ENCODE measurements around the gene DVL1. TPM values are rescaled to one million over a fixed set of nuclear protein-coding genes. Genes with fewer than 3 reads are reported as not detected.

The DVL1 gene
- total RNA-seq, 6 donors from 2014 or later: 71.8 to 205 (median 90.6) TPM

- H3K4me1 ChIP-seq: peaks cover 34 to 48% (median 41%) of the 10 kb centered on the region in 4 donors
- H3K9me3 ChIP-seq: no peaks in the 10 kb centered on the region
- no peaks in the 10 kb centered on the region for H3K27me3 ChIP-seq
- DNase-seq: peak; percentile 42 to 85
- TF ChIP-seq POLR2A (IDR thresholded peaks at IDR 0.05): peak in 1 of 4 donors; percentile 4
- TF ChIP-seq CTCF (IDR thresholded peaks at IDR 0.05): no peak
- peak overlapping the region; percentile 87 to 95 (median 92) for H3K27ac ChIP-seq
- peak overlapping the region; percentile 70 to 98 (median 86) for H3K4me3 ChIP-seq
- ATAC-seq (ENCODE audit: low FRiP score in 2 of 2): no peak
- H3K36me3 ChIP-seq: peaks cover 15 to 45% (median 43%) of the 10 kb centered on the region in 4 donors
- 41% methylated on average over 52 of the region's 57 CpGs; no CpG with 5 or more reads in 1 of the 2 donors for WGBS, 2 donors
Measured at GRCh38 chr1:1309251-1310108, 39.7 kb downstream of the DVL1 start.

GRCh38 chr1:1308756-1309250 lies 40.4 kb downstream of the DVL1 start:
- no peak for TF ChIP-seq EP300 (IDR thresholded peaks at IDR 0.05)
- TF ChIP-seq POLR2A (IDR thresholded peaks at IDR 0.05): peak in 2 of 4 donors; percentile 2 to 10
- Histone ChIP-seq H3K27ac (peak overlapping the region; percentile 87 to 95 (median 92)), H3K4me1 (peaks cover 40 to 55% (median 48%) of the 10 kb centered on the region in 4 donors), H3K27me3 (no peaks in the 10 kb centered on the region), H3K9me3 (no peaks in the 10 kb centered on the region), H3K4me3 (peak overlapping the region; percentile 70 to 98 (median 86)), H3K36me3 (peaks cover 14 to 38% (median 36%) of the 10 kb centered on the region in 4 donors)
- DNase-seq (peak; percentile 36 to 91), ATAC-seq (ENCODE audit: low FRiP score in 2 of 2) (no peak)
- 1% methylated on average over 43 of the region's 66 CpGs; no CpG with 5 or more reads in 1 of the 2 donors for whole genome bisulfite sequencing, 2 donors

DNA sequence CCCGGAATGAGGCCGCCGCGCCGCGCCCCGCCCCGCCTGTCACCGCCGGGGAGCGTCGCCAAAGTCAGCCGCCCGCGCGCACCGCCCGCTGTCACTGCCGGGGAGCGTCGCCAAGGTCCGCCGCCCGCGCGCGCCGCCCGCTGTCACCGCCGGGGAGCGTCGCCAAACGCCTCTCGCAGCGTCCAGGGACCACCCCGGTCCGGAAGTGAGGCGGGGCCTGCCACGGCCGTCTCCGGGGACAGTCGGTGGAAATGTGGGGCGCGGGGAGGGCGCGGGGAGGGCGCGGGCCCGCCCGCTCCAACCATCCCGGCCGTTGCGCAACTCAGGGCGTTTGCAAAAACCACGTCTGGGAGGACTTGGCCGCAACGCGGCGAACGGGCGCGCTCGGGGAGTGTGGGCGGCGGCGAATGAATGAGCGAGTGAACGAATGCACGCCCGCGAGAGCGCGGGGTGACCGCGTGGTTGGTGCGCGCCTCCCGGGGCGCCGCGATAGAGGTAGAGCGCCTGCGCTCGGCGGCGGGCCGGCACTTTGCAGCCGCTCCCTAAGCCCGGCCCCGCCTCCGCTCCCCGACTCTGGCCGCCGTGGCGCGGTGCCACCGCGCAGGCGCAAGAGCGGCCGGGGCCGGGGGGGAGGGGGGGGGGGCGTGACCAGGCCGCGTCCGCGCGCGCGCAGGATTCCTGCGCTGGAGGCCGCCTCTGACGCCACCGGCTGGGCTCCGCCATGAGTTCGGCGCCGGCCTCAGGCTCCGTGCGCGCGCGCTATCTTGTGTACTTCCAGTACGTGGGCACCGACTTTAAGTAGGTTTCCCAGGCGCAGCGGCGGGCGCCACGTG lies 41.1 kb downstream of the DVL1 start, which contains the start of the genes ACAP3 and PUSL1:
TSS of gene ACAP3 (minus strand) at position 8 of the 833 bp plus-strand sequence. CDS start 115 bp downstream, outside the sequence.
TSS of gene PUSL1 (plus strand) at position 675 of the 833 bp plus-strand sequence. CDS start at position 722, 47 bp downstream.
- ATAC-seq (ENCODE audit: low FRiP score in 2 of 2): peak; percentile 86 to 88
- Histone ChIP-seq H3K9me3 (no peaks in the 10 kb centered on the region), H3K4me1 (peaks cover 40 to 58% (median 49%) of the 10 kb centered on the region in 4 donors), H3K36me3 (peaks cover 14 to 31% (median 29%) of the 10 kb centered on the region in 4 donors), H3K27ac (peak within 1 kb of the TSS; percentile 87 to 95 (median 92)), H3K27me3 (no peaks in the 10 kb centered on the region), H3K4me3 (peak within 1 kb of the TSS; percentile 70 to 98 (median 86))
- peak in 4 of 6 experiments; percentile 36 to 57 (median 50) for TF ChIP-seq CTCF (IDR thresholded peaks at IDR 0.05)
- peak in 1 of 4 donors; percentile 36 for TF ChIP-seq POLR2A (IDR thresholded peaks at IDR 0.05)
- TF ChIP-seq EP300 (IDR thresholded peaks at IDR 0.05): peak in 1 of 4 donors; percentile 28
- peak; percentile 40 to 56 for TF ChIP-seq POLR2AphosphoS5 (IDR thresholded peaks at IDR 0.05)
- 0 to 1% methylated on average over 45 to 57 of the region's 131 CpGs for WGBS, 2 donors
- peak; percentile 85 to 98 for DNase-seq

DNA sequence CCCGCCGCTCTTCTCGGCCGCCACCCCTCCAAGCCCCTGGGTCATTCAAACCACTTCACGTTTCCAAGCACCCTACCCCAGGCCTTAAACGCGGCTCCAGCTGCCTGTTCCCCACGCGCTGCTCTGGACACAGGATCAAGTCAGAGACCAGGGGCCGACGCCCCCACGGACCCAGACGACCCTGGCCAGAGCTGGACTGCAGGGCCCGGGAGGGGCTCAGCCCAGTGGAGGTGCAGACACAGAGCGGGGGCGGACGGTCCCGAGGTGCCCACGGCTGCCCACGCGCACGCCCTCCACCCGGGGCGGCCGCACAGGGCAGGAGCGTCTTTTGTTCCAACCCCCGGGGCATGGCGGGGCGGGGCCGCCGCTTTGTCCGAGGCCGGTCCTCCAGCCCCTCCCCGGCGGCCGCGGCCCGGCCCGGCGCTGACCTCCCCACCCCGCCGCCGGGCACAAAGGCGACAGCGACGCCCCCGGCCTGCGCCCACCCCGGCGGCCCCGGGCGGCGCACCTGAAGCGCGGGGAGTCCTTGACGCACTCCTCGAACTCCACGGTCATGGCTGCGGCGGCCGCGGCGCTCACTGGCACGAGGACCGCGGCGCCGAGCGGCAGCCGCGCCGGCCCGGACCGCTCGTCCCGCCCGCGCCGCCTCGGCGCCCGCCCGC lies 41.8 kb downstream of the DVL1 start:
- peak; percentile 47 to 94 for DNase-seq

More for the DNA sequence above, 41.8 kb downstream of the DVL1 start:
- TF ChIP-seq POLR2AphosphoS5 (IDR thresholded peaks at IDR 0.05) (no peak), EP300 (IDR thresholded peaks at IDR 0.05) (no peak), POLR2A (IDR thresholded peaks at IDR 0.05) (no peak), CTCF (IDR thresholded peaks at IDR 0.05) (no peak)
- ATAC-seq (ENCODE audit: low FRiP score in 2 of 2): no peak
- H3K4me1 ChIP-seq: peaks cover 40 to 58% (median 49%) of the 10 kb centered on the region in 4 donors
- no peaks in the 10 kb centered on the region for H3K9me3 ChIP-seq
- H3K36me3 ChIP-seq: peaks cover 9 to 24% (median 22%) of the 10 kb centered on the region in 4 donors
- H3K27me3 ChIP-seq: no peaks in the 10 kb centered on the region
- peak overlapping the region; percentile 70 to 94 (median 80) for H3K4me3 ChIP-seq
- peak overlapping the region; percentile 87 to 95 (median 92) for H3K27ac ChIP-seq
- 2 to 3% methylated on average over 14 of the region's 83 CpGs for WGBS, 2 donors

All from upper lobe of left lung (tissue), 6 donors.